Hepatic stellate cell (primary cell): ENCODE measurements around the gene CTXND2.
A peak's percentile ranks its signal among the peaks of the same experiment; 100 is the strongest.
"Not testable (repeated sequence)": the region's sequence is repeated elsewhere in the genome, so short reads cannot be mapped to it uniquely, and the experiment has no call there.

Experiments
- DNase-seq: peaks from one replicate; pipeline ENCODE4 v3.0.0; 2011; ENCODE audit warnings: low spot score

CTXND2 gene

GRCh38 chr1:150890033-150890416, 3.1 kb downstream of the CTXND2 start:
- no peak for DNase-seq

DNA sequence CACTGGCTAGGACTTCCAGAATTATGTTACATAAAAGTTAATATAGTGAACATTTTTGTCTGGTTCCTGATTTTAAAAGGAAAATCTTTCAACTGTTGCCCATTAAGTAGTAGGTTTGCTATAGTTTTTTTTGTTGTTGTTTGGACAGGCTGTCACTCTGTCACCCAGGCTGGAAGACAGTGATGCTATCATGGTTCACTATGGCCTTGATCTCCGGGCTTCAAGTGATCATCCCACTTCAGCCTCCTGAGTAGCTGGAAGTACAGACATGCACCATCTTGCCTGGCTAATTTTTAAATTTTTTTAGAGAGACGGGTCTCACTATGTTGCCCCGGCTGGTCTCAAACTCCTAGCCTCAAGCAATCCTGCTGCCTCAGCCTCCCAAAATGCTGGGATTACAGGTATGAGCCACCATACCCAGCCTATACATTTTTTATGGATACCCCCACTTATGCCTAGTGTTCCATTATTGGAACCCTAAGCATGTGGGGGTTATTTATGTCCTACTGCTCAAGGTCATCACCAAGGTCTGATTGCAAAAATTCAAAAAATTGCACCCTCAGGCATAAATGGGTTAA, 6.5 kb downstream of the CTXND2 start:
- no peak for DNase-seq

- DNase-seq: no peak
Observed at GRCh38 chr1:150895618-150896017, 8.7 kb downstream of the CTXND2 start.

- not testable (repeated sequence) for DNase-seq
Observed at GRCh38 chr1:150899795-150900194, 12.9 kb downstream of the CTXND2 start.

GRCh38 chr1:150902346-150902745, 15.4 kb downstream of the CTXND2 start:
- no peak for DNase-seq

- no peak for DNase-seq
Observed at GRCh38 chr1:150902751-150903150, 15.8 kb downstream of the CTXND2 start.

DNA sequence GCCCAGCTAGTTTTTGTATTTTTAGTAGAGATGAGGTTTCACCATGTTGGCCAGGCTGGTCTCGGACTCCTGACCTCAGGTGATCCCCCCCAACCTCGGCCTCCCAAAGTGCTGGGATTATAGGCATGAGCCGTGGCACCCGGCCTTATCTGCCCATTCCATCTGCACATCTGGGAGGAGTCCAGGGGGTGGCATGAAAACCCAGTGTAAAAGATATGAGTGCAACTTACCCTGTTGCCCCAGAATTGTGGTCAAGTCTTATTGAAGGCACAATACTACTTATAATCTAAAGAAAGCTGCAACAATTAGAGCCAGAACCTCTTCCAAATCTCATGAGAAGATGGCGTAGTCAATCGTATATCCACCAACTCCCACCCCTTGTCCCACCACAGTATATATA, 18.4 kb downstream of the CTXND2 start:
- no peak for DNase-seq

DNA sequence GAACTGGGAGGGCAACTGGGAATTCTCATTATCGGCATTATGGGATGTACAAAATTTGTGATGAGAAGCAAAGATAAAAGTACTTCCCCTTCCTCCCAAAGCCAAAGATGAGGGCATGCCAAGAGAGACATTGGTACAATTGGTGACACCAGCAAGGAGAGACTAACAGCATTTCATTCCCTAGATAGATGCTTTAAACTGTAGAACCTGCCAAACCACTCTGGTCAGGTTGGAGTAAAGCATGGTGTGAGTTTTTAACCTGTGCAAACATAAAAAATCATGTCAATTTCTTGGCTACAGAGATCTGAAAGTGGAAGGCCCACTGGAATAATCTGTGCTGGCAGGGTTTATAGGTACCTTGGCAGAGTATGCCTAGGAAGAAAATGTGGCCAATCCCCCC, 19.4 kb downstream of the CTXND2 start:
- DNase-seq: no peak

DNA sequence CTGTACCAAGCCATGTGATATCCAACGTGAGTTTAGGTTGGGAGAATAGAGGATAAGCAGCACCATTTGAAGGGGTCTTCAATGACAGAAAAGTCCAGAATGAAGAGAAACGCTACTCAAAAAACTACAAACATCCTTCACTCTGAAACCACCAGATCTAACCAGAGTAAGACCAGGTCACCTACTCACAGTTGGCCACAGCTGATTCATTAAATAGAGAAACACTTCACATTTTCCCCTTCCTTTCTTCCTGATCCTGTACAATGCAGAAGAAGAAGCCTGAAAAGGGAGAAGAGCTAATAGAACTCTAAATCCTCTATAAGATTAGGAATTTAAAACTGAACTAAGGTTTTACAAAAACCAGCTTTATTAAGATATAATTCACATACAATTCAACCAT, 19.9 kb downstream of the CTXND2 start:
- DNase-seq: no peak

GRCh38 chr1:150909585-150910180, 22.7 kb downstream of the CTXND2 start:
- no peak for DNase-seq

GRCh38 chr1:150912623-150913022, 25.7 kb downstream of the CTXND2 start:
- no peak for DNase-seq

DNA sequence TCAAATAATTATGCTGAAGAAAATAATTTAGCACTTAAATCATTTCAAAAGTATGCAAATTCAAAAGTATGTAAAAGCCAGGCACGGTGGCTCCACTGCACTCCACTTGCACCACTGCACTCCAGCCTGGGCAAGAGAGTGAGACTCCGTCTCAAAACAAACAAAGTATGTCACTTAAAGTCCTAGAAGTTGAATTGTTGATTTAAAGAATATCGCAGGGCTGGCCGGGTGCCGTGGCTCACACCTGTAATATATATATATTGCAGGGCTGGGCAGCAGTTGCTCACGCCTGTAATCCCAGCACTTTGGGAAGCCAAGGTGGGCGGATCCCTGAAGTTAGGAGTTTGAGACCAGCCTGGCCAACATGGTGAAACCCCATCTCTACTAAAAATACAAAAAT, 30.5 kb downstream of the CTXND2 start:
- no peak for DNase-seq

DNA sequence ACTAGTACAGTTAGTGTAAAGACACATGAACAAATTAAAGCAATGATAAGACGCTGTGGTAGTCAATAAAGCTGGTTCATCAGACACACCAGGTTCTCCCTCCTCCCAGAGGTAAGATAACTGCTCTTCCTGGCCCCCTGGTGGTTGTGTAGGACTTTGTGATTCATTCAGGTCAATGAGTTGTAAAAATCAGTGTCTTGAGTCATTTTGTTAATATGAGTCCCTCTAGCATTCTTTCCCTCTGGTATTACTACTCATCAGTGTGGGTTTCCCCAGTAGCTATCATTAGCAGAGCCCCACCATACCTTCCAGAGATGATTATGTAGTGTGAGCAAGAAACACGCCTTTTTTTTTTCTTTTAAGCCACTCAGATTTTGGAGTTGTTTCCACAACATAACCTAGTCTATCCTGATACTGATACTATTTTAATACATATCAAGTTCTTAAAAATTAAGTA, 35.6 kb downstream of the CTXND2 start:
- DNase-seq: peak; percentile 78

- no peak for DNase-seq
Observed at GRCh38 chr1:150925080-150925479, 38.1 kb downstream of the CTXND2 start.

GRCh38 chr1:150926097-150926741, 39.3 kb downstream of the CTXND2 start, which contains the start of gene SETDB1:
SETDB1 (plus strand) TSS chr1:150926363; CDS start chr1:150927715, 1,352 bp downstream.
- DNase-seq: peak; percentile 92

DNA sequence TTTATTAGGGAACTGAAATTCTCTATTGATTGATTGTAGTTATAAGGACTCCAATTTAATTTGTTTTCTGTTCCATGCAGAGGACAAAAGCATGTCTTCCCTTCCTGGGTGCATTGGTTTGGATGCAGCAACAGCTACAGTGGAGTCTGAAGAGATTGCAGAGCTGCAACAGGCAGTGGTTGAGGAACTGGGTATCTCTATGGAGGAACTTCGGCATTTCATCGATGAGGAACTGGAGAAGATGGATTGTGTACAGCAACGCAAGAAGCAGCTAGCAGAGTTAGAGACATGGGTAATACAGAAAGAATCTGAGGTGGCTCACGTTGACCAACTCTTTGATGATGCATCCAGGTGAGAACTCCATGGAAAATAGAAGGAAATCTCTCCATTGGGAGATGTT, 40.7 kb downstream of the CTXND2 start:
- no peak for DNase-seq

GRCh38 chr1:150928286-150928685, 41.4 kb downstream of the CTXND2 start:
- no peak for DNase-seq

DNA sequence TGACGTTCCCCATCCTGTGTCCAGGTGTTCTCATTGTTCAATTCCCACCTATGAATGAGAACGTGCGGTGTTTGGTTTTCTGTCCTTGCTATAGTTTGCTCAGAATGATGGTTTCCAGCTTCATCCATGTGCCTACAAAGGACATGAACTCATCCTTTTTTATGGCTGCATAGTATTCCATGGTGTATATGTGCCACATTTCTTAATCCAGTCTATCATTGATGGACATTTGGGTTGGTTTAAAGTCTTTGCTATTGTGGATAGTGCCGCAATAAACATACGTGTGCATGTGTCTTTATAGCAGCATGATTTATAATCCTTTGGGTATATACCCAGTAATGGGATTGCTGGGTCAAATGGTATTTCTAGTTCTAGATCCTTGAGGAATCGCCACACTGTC, 41.8 kb downstream of the CTXND2 start:
- not testable (repeated sequence) for DNase-seq

GRCh38 chr1:150931773-150932172, 44.8 kb downstream of the CTXND2 start:
- DNase-seq: no peak

GRCh38 chr1:150944856-150945255, 57.9 kb downstream of the CTXND2 start:
- no peak for DNase-seq

GRCh38 chr1:150954708-150955107, 67.8 kb downstream of the CTXND2 start:
- no peak for DNase-seq

DNA sequence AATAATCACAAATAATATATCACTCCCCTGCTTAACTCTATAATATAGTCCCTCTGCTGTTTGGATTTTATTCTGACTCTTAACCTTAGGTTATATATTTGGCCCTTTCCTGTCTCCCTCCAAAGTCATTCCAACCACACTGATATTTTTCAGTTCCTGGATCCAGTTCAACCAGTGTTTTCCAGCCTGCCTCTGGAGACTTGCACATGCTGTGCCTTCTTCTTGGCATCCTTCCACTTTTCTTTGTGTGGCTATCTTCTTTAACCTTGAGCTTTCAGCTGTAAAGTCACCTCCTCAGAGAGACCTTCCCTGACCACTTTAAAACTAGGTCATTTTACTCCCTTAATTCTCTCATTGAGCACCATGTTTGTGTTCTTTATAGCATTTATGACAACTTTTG, 68.3 kb downstream of the CTXND2 start:
- no peak for DNase-seq

DNA sequence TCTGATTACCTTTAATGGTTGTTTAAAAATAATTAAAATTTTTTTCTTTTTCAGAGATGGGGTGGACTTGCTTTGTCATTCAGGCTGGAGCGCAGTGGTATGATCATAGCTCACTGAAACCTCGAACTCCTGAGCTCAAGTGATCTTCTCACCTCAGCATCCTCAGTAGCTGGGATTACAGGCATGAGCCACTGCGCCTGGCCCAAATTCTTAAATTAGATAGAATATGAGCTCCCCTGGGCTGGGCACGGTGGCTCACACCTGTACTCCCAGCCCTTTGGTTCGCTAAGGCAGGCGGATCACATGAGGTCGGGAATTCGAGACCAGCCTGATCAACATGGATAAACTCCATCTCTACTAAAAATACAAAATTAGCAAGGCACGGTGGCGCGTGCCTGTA, 70.7 kb downstream of the CTXND2 start:
- DNase-seq: no peak

DNA sequence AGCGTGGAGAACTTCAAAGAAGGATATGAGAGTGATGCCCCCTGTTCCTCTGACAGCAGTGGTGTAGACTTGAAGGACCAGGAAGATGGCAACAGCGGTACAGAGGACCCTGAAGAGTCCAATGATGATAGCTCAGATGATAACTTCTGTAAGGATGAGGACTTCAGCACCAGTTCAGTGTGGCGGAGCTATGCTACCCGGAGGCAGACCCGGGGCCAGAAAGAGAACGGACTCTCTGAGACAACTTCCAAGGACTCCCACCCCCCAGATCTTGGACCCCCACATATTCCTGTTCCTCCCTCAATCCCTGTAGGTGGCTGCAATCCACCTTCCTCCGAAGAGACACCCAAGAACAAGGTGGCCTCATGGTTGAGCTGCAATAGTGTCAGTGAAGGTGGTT, 73.7 kb downstream of the CTXND2 start:
- DNase-seq: no peak
